HL-60 (cell line): ENCODE data around the gene ATIC.

ENCODE experiments used
- DNase-seq, 2 experiments: peaks; one replicate each; pipeline ENCODE4 v3.0.0-alpha.2; 2010 to 2020; ENCODE audit warnings: low read depth in 1 of 2, low spot score in 1 of 2
- H3K27ac ChIP-seq: fragments of 250-450 bp; sonication (Bioruptor Pico); replicated peaks from 2 replicates; pipeline ENCODE4 v1.5.1; 2020; ENCODE audit warnings: mild to moderate bottlenecking, moderate library complexity
- H3K27me3 ChIP-seq: fragments of 250-450 bp; sonication (Bioruptor Pico); 2 replicates; pipeline ENCODE4 v1.5.1; 2021; ENCODE audit warnings: mild to moderate bottlenecking, moderate library complexity; ENCODE audit not compliant: insufficient read depth, poor library complexity, severe bottlenecking
- H3K4me3 ChIP-seq: replicated peaks from 2 replicates; pipeline ENCODE4 v1.5.1; 2011; ENCODE audit warnings: mild to moderate bottlenecking, control low read depth, low read length; ENCODE audit not compliant: insufficient read depth
- GABPA ChIP-seq: IDR thresholded peaks from 2 replicates; pipeline ENCODE4 v1.6.1; 2012; ENCODE audit warnings: low read depth
- POLR2AphosphoS5 ChIP-seq: IDR thresholded peaks from 2 replicates; pipeline ENCODE4 v1.6.1; 2012; ENCODE audit warnings: low read depth
- SPI1 ChIP-seq: IDR thresholded peaks from 2 replicates; pipeline ENCODE4 v1.6.1; 2012; ENCODE audit warnings: low read depth, mild to moderate bottlenecking, borderline replicate concordance
- TF ChIP-seq, protein P1 (sequence below): IDR thresholded peaks from one replicate; pipeline ENCODE4 v1.5.1; 2011; ENCODE audit warnings: low read length, control low read depth, inconsistent platforms; ENCODE audit not compliant: insufficient read depth
- TF ChIP-seq, protein P2 (sequence below): IDR thresholded peaks from 2 replicates; pipeline ENCODE4 v1.6.1; 2012; ENCODE audit warnings: low read depth; ENCODE audit not compliant: insufficient replicate concordance

ATIC gene

DNA sequence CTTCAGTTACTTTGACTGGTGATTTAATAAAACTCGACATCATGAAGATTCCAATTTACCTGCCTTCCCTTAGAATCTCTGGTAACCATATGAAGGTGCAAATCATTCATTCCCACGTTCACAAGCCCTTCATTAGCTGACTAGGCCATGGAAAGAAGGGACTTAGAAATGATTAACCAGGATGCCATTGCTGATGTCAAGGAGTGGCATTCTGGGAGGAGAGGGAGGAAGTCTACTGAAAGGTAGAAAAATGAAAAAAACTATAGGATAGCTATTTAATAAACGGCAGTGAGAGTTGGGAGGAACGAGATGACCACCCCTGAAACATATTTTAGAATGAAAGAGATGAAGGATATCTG lies 1.4 kb downstream of the ATIC start:
- no peak for DNase-seq
- Histone ChIP-seq H3K4me3 (peak overlapping the region; percentile 79), H3K27ac (peak overlapping the region; percentile 93; the same call in 1 of the 2 replicates), H3K27me3 (no peaks in the 10 kb centered on the region)
- no peak for TF ChIP-seq POLR2AphosphoS5
- TF ChIP-seq, protein P1, sequence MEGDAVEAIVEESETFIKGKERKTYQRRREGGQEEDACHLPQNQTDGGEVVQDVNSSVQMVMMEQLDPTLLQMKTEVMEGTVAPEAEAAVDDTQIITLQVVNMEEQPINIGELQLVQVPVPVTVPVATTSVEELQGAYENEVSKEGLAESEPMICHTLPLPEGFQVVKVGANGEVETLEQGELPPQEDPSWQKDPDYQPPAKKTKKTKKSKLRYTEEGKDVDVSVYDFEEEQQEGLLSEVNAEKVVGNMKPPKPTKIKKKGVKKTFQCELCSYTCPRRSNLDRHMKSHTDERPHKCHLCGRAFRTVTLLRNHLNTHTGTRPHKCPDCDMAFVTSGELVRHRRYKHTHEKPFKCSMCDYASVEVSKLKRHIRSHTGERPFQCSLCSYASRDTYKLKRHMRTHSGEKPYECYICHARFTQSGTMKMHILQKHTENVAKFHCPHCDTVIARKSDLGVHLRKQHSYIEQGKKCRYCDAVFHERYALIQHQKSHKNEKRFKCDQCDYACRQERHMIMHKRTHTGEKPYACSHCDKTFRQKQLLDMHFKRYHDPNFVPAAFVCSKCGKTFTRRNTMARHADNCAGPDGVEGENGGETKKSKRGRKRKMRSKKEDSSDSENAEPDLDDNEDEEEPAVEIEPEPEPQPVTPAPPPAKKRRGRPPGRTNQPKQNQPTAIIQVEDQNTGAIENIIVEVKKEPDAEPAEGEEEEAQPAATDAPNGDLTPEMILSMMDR = no peak
- TF ChIP-seq GABPA = no peak
- TF ChIP-seq, protein P2, sequence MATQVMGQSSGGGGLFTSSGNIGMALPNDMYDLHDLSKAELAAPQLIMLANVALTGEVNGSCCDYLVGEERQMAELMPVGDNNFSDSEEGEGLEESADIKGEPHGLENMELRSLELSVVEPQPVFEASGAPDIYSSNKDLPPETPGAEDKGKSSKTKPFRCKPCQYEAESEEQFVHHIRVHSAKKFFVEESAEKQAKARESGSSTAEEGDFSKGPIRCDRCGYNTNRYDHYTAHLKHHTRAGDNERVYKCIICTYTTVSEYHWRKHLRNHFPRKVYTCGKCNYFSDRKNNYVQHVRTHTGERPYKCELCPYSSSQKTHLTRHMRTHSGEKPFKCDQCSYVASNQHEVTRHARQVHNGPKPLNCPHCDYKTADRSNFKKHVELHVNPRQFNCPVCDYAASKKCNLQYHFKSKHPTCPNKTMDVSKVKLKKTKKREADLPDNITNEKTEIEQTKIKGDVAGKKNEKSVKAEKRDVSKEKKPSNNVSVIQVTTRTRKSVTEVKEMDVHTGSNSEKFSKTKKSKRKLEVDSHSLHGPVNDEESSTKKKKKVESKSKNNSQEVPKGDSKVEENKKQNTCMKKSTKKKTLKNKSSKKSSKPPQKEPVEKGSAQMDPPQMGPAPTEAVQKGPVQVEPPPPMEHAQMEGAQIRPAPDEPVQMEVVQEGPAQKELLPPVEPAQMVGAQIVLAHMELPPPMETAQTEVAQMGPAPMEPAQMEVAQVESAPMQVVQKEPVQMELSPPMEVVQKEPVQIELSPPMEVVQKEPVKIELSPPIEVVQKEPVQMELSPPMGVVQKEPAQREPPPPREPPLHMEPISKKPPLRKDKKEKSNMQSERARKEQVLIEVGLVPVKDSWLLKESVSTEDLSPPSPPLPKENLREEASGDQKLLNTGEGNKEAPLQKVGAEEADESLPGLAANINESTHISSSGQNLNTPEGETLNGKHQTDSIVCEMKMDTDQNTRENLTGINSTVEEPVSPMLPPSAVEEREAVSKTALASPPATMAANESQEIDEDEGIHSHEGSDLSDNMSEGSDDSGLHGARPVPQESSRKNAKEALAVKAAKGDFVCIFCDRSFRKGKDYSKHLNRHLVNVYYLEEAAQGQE = no peak
- TF ChIP-seq SPI1 = no peak

DNA sequence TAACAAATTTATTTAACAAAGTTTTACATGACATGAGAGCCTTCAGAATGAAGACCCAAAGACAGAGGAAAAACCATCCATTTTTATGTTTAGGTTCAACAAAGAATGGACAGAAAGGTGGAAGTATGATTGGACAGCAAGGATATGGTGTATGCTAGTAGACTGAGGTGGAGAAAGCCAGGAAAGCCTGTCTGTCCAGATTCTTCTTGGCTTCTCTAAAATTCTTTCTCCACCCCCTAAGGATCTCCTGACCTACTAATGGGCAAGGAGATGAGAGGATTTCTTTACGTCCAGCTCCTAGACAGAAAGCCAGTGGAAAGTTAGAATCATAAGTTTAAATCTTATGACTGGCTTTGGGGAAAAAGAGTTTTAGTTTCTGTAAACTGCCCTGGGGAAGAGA lies 3.0 kb downstream of the ATIC start:
- Histone ChIP-seq H3K4me3 (no peak overlapping the region), H3K27ac (no peak overlapping the region), H3K27me3 (no peaks in the 10 kb centered on the region)
- DNase-seq = no peak
- TF ChIP-seq POLR2AphosphoS5 (no peak), SPI1 (no peak), GABPA (no peak)
- TF ChIP-seq, protein P2 = no peak
- TF ChIP-seq, protein P1 = no peak

DNA sequence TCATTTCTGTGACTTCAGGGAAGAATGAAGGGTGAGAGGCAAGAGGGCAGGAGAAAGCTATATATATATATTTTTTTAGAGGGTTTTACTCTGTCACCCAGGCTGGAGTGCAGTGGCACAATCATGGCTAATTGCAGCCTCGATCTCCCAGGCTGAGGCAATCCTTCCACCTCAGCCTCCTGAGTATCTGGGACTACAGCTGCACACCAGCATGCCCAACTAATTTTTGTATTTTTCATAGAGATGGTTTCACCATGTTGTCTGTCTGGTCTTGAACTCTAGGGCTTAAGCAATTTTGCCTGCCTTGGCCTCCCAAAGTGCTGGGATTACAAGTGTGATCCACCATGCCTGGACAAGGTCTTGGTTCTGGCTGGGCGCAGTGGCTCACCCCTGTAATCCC lies 3.4 kb downstream of the ATIC start:
- DNase-seq = no peak
- no peak overlapping the region for H3K4me3 ChIP-seq
- H3K27me3 ChIP-seq = no peaks in the 10 kb centered on the region
- no peak overlapping the region for H3K27ac ChIP-seq
- TF ChIP-seq, protein P2 = no peak
- TF ChIP-seq SPI1 = no peak
- no peak for TF ChIP-seq POLR2AphosphoS5
- TF ChIP-seq GABPA = no peak
- TF ChIP-seq, protein P1 = no peak
